Measurements from ENCODE around the gene IL2RA.

Gene IL2RA

GRCh38 chr10:6037422-6037821 is 24.7 kb downstream of the IL2RA start:
- Histone ChIP-seq H3K4me3 (ENCODE audit: low read length, poor library complexity, severe bottlenecking) (no peak overlapping the region), H3K4me2 (ENCODE audit: low read depth, low read length, poor library complexity, severe bottlenecking) (no peak overlapping the region), H3K9ac (ENCODE audit: low read depth, low read length, poor library complexity, severe bottlenecking) (no peak overlapping the region), H3K36me3 (ENCODE audit: insufficient read depth, low read length) (no peaks in the 10 kb centered on the region), H3K79me2 (ENCODE audit: insufficient read depth, low read length) (no peaks in the 10 kb centered on the region), H3F3A (ENCODE audit: low read depth) (no peaks in the 10 kb centered on the region), H3K4me1 (ENCODE audit: insufficient read depth, low read length, poor library complexity, severe bottlenecking) (peaks cover 12% of the 10 kb centered on the region), H3K9me2 (replicated peaks; ENCODE audit: low read depth, low read length) (no peaks in the 10 kb centered on the region), H3K9me3 (ENCODE audit: insufficient read depth, low read depth, low read length) (no peaks in the 10 kb centered on the region), H3K27me3 (ENCODE audit: insufficient read depth, low read length, poor library complexity, severe bottlenecking) (peaks cover under 1% of the 10 kb centered on the region), H4K20me1 (ENCODE audit: insufficient read depth, low read length, poor library complexity, severe bottlenecking) (no peaks in the 10 kb centered on the region), H2AFZ (ENCODE audit: low read length) (no peak overlapping the region)
- TF ChIP-seq EZH2phosphoT487 (IDR thresholded peaks at IDR 0.05; ENCODE audit: borderline replicate concordance) (no peak), CTCF (conservative IDR thresholded peaks at IDR 0.05; ENCODE audit: low read length) (no peak)

- H3K27me3 ChIP-seq (ENCODE audit: insufficient read depth, low read length, poor library complexity, severe bottlenecking) = no peaks in the 10 kb centered on the region
- no peaks in the 10 kb centered on the region for H3K9me3 ChIP-seq (ENCODE audit: insufficient read depth, low read depth, low read length)
- H3K4me2 ChIP-seq (ENCODE audit: low read depth, low read length, poor library complexity, severe bottlenecking) = no peak overlapping the region
- H3K36me3 ChIP-seq (ENCODE audit: insufficient read depth, low read length) = no peaks in the 10 kb centered on the region
- H3K79me2 ChIP-seq (ENCODE audit: insufficient read depth, low read length) = no peaks in the 10 kb centered on the region
- H3K4me3 ChIP-seq (ENCODE audit: low read length, poor library complexity, severe bottlenecking) = no peak overlapping the region
- no peaks in the 10 kb centered on the region for H3K9me2 ChIP-seq (replicated peaks; ENCODE audit: low read depth, low read length)
- no peak for TF ChIP-seq CTCF (conservative IDR thresholded peaks at IDR 0.05; ENCODE audit: low read length)
- TF ChIP-seq EZH2phosphoT487 (IDR thresholded peaks at IDR 0.05; ENCODE audit: borderline replicate concordance) = no peak
- H3K9ac ChIP-seq (ENCODE audit: low read depth, low read length, poor library complexity, severe bottlenecking) = no peak overlapping the region
- H4K20me1 ChIP-seq (ENCODE audit: insufficient read depth, low read length, poor library complexity, severe bottlenecking) = no peaks in the 10 kb centered on the region
- H3K4me1 ChIP-seq (ENCODE audit: insufficient read depth, low read length, poor library complexity, severe bottlenecking) = peaks cover 12% of the 10 kb centered on the region
- no peaks in the 10 kb centered on the region for H3F3A ChIP-seq (ENCODE audit: low read depth)
- no peak overlapping the region for H2AFZ ChIP-seq (ENCODE audit: low read length)
Observed at GRCh38 chr10:6036861-6037321, 25.3 kb downstream of the IL2RA start.

GRCh38 chr10:6035931-6036575 is 26.1 kb downstream of the IL2RA start:
- Histone ChIP-seq H3K4me1 (ENCODE audit: insufficient read depth, low read length, poor library complexity, severe bottlenecking) (peaks cover 12% of the 10 kb centered on the region), H3K9me2 (replicated peaks; ENCODE audit: low read depth, low read length) (no peaks in the 10 kb centered on the region), H4K20me1 (ENCODE audit: insufficient read depth, low read length, poor library complexity, severe bottlenecking) (no peaks in the 10 kb centered on the region), H3K4me3 (ENCODE audit: low read length, poor library complexity, severe bottlenecking) (no peak overlapping the region), H3K36me3 (ENCODE audit: insufficient read depth, low read length) (no peaks in the 10 kb centered on the region), H3K27me3 (ENCODE audit: insufficient read depth, low read length, poor library complexity, severe bottlenecking) (no peaks in the 10 kb centered on the region), H3K79me2 (ENCODE audit: insufficient read depth, low read length) (no peaks in the 10 kb centered on the region), H3K9ac (ENCODE audit: low read depth, low read length, poor library complexity, severe bottlenecking) (no peak overlapping the region), H3K9me3 (ENCODE audit: insufficient read depth, low read depth, low read length) (peaks cover under 1% of the 10 kb centered on the region; the same call in 1 of the 2 replicates), H2AFZ (ENCODE audit: low read length) (no peak overlapping the region), H3K4me2 (ENCODE audit: low read depth, low read length, poor library complexity, severe bottlenecking) (no peak overlapping the region), H3F3A (ENCODE audit: low read depth) (no peaks in the 10 kb centered on the region)
- no peak for TF ChIP-seq CTCF (conservative IDR thresholded peaks at IDR 0.05; ENCODE audit: low read length)
- TF ChIP-seq EZH2phosphoT487 (IDR thresholded peaks at IDR 0.05; ENCODE audit: borderline replicate concordance) = no peak
